Upper lobe of right lung (tissue), 1 donor: Measurements from ENCODE around the gene BACH2. TPM values are rescaled to one million over a fixed set of nuclear protein-coding genes. Genes with fewer than 3 reads are reported as not detected.

Experiments used
- ATAC-seq: fragments of 200-7000 bp; cut with Tn5 transposase; one replicate; pipeline ENCODE4 v1.9.1; 2020; ENCODE audit warnings: mild to moderate bottlenecking, moderate library complexity
- DNase-seq: peaks from one replicate; pipeline ENCODE4 v3.0.0-alpha.2; 2020
- H3K27ac ChIP-seq: fragments of 200-600 bp; one replicate; pipeline ENCODE4 v1.8.0; 2022
- H3K27me3 ChIP-seq: fragments of 200-600 bp; one replicate; pipeline ENCODE4 v1.8.0; 2022; ENCODE audit warnings: mild to moderate bottlenecking
- H3K36me3 ChIP-seq: fragments of 200-600 bp; one replicate; pipeline ENCODE4 v1.8.0; 2022
- H3K4me1 ChIP-seq: fragments of 200-600 bp; one replicate; pipeline ENCODE4 v1.8.0; 2022
- H3K4me3 ChIP-seq: fragments of 200-600 bp; one replicate; pipeline ENCODE4 v1.8.0; 2022; ENCODE audit warnings: mild to moderate bottlenecking
- H3K9me3 ChIP-seq: fragments of 200-600 bp; one replicate; pipeline ENCODE4 v1.8.0; 2022
- intact Hi-C: fragments of 100-400 bp; cut with DNase I; formaldehyde crosslinking; loops from one replicate; pipeline ENCODE4 v1.11.0; 2022
- total RNA-seq: library from RNA; stranded (reverse); fragmentation: NEBNext Ultra II Directional; extraction: Animal tissue kit (Norgen Biotek cat#: 25700); gene quantifications from one replicate; pipeline ENCODE4 v1.2.1, GENCODE V29; 2021
- TF ChIP-seq, protein P1 (sequence below): fragments of 200-600 bp; IDR thresholded peaks from one replicate; pipeline ENCODE4 v1.8.0; 2022; ENCODE audit warnings: antibody characterized with exemption
- donor health status: DM: no; HTN: yes; CAD: no; lungs with severe emphysema.

The BACH2 gene
- total RNA-seq, 1 donor from 2014 or later = 4.9 TPM

DNA sequence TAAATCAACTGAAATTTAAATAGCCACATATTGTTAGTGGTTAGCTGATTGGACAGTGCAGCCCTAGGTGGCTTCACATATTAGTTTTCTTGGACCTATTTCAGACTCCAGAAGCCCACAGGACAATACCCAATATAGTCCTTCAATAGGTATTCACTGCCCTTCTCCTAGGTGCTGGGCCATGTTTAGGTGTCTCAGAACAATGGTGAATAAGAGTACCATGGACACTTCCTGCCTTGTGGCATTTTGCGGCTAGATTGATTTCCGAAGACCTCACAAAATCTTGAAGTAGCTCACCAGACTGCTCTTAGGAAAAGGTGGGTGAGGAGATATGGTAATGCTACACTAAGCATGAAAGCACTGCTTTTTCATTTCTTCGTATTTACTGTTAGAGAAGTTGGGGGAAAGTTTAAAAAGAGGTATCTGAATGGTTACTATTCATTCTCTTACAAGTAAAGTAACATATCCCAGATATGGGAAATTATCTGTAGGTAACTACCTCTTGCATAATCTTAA is 203.0 kb downstream of the BACH2 start:
- Histone ChIP-seq H3K27me3 (no peaks in the 10 kb centered on the region), H3K36me3 (no peaks in the 10 kb centered on the region), H3K4me1 (peaks cover 8% of the 10 kb centered on the region), H3K27ac (no peak overlapping the region), H3K4me3 (no peak overlapping the region), H3K9me3 (no peaks in the 10 kb centered on the region)
- ATAC-seq (no peak), DNase-seq (no peak)
- TF ChIP-seq, protein P1, sequence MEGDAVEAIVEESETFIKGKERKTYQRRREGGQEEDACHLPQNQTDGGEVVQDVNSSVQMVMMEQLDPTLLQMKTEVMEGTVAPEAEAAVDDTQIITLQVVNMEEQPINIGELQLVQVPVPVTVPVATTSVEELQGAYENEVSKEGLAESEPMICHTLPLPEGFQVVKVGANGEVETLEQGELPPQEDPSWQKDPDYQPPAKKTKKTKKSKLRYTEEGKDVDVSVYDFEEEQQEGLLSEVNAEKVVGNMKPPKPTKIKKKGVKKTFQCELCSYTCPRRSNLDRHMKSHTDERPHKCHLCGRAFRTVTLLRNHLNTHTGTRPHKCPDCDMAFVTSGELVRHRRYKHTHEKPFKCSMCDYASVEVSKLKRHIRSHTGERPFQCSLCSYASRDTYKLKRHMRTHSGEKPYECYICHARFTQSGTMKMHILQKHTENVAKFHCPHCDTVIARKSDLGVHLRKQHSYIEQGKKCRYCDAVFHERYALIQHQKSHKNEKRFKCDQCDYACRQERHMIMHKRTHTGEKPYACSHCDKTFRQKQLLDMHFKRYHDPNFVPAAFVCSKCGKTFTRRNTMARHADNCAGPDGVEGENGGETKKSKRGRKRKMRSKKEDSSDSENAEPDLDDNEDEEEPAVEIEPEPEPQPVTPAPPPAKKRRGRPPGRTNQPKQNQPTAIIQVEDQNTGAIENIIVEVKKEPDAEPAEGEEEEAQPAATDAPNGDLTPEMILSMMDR = no peak
- intact Hi-C loops = loop anchor here (10.0 kb wide), 1 partner anchor 119 kb away; no protein-coding TSS in a partner anchor

DNA sequence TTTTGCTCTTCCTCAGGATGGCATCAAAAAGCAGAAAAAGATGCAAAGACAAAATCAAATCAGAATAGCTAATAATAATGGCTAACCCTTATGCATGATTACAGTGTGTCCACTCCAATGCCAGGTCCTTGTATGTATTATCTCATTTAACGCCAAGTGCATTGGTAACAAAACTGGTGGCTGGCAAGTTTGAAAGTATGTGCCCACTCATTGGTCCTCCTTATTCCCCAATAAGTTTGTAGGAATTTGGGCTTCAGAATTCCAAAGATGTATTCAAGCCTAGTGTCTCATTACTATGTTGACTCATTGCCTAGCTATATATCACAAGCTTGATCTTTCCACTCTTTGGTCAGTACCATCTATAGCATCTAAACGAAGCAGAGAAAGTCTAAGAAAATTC is 205.8 kb downstream of the BACH2 start:
- Histone ChIP-seq H3K4me3 (no peak overlapping the region), H3K27me3 (no peaks in the 10 kb centered on the region), H3K27ac (no peak overlapping the region), H3K36me3 (no peaks in the 10 kb centered on the region), H3K9me3 (no peaks in the 10 kb centered on the region), H3K4me1 (peaks cover 3% of the 10 kb centered on the region)
- TF ChIP-seq, protein P1 = no peak
- intact Hi-C loops = loop anchor here (10.0 kb wide), 1 partner anchor 116 kb away; no protein-coding TSS in a partner anchor
- no peak for ATAC-seq
- no peak for DNase-seq

DNA sequence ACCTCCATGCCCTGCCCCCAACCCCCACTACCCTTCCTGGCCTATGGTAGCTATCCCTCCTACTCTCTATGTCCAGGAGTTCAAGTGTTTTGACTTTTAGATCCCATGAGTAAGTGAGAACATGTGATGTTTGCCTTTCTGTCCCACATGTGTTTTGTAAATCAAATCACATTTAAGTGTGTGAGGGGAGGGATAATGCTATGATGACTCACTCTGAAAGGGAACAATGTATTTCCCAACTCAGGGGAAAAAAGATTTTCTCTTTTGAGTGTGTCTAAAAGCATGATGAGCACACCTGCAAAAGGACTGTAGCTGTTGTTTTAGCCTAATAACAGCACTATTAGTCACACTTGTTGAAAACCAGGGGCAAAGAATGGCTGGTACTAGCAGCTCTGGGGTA is 208.6 kb downstream of the BACH2 start:
- TF ChIP-seq, protein P1 = no peak
- Histone ChIP-seq H3K4me3 (no peak overlapping the region), H3K4me1 (peaks cover 3% of the 10 kb centered on the region), H3K27me3 (no peaks in the 10 kb centered on the region), H3K9me3 (no peaks in the 10 kb centered on the region), H3K27ac (no peak overlapping the region), H3K36me3 (no peaks in the 10 kb centered on the region)
- intact Hi-C loops = no loop called here
- DNase-seq (no peak), ATAC-seq (peak; percentile 83)

DNA sequence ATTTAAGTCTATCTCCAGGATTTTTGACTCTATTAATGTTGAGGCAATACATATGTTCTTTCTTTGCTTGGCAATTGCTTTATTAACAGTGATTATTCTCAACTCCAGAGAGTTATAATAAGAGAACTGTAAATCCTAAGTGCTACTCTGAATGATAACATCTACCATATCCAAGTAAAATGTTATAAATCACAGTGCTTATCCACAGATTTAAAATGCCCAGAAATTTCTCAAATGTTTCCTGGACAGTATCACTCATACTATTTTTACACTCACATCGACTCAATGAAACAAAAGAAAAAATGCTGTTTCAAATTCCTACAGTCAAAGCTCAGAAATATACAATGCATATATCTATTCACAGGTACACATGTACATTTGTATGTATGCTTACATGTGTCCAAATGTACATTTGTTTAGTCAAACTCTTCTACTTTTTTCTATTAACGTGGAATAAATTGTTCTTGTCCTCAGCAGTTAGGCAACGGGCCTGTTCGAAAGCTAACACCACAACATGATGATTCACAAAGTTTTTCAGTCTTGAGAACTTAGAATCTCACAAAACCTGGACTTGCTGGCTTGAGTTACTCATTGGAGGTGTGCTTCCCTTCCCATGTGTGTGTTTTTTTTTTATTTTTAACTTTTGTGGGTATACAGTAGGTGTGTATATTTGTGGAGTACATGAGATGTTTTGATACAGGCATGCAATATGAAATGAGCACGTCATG is 209.4 kb downstream of the BACH2 start:
- no peak for ATAC-seq
- Histone ChIP-seq H3K27me3 (no peaks in the 10 kb centered on the region), H3K9me3 (no peaks in the 10 kb centered on the region), H3K4me3 (no peak overlapping the region), H3K27ac (no peak overlapping the region), H3K36me3 (no peaks in the 10 kb centered on the region), H3K4me1 (peaks cover 3% of the 10 kb centered on the region)
- DNase-seq = no peak
- TF ChIP-seq, protein P1 = no peak
- intact Hi-C loops = no loop called here

DNA sequence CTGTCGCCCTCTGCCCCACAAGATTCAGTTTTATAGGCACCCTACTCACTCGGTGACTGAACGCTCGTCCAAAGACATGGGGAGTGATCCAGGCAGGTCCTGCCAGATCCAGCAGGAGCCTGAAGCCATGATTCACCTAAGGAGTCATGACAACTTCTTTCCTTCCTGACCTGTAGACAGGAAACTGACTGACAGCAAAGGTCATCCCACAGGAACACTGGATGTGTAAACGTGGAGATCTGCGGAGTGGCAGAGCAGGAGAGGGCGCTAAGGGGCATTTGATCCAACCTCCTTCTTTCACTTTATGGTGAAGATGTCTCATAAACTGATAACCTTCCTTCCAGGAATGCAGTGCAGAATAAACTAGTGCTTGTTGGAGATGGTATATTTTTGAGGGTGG is 210.1 kb downstream of the BACH2 start:
- intact Hi-C loops = no loop called here
- Histone ChIP-seq H3K9me3 (no peaks in the 10 kb centered on the region), H3K27ac (no peak overlapping the region), H3K27me3 (no peaks in the 10 kb centered on the region), H3K4me1 (peaks cover 3% of the 10 kb centered on the region), H3K4me3 (no peak overlapping the region), H3K36me3 (no peaks in the 10 kb centered on the region)
- DNase-seq (no peak), ATAC-seq (peak; percentile 21)
- TF ChIP-seq, protein P1 = no peak
